A673 (cell line): Measurements from ENCODE around the gene NHERF1.

Experiments used
- EZH2 ChIP-seq: fragments of 200-600 bp; sonication (generic); IDR thresholded peaks from 2 replicates; pipeline ENCODE4 v1.6.1; 2017; ENCODE audit warnings: borderline replicate concordance, low read depth, mild to moderate bottlenecking, mixed read lengths, antibody characterized with exemption, low read length; ENCODE audit not compliant: poor library complexity, severe bottlenecking
- TF ChIP-seq, protein P1 (sequence below): fragments of 300-800, 200-600 bp; sonication (generic); conservative IDR thresholded peaks from 2 replicates; pipeline ENCODE4 v1.5.1; 2017; ENCODE audit warnings: low read depth, mild to moderate bottlenecking, antibody characterized with exemption, low read length, moderate library complexity, mixed read lengths

DNA sequence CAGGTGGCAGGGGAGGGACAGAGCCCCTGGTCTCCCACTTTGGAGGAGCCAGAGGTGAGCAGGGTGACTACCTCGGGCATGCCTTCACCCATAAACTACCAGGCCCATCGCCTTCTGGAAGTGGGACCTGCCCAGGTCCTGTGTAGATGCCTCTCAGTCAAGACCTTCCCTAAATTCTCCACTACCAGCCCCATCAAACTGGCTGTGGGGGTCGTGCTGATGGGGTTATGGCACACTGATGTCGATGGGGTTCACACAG is 17.2 kb upstream of the NHERF1 start:
- TF ChIP-seq, protein P1, sequence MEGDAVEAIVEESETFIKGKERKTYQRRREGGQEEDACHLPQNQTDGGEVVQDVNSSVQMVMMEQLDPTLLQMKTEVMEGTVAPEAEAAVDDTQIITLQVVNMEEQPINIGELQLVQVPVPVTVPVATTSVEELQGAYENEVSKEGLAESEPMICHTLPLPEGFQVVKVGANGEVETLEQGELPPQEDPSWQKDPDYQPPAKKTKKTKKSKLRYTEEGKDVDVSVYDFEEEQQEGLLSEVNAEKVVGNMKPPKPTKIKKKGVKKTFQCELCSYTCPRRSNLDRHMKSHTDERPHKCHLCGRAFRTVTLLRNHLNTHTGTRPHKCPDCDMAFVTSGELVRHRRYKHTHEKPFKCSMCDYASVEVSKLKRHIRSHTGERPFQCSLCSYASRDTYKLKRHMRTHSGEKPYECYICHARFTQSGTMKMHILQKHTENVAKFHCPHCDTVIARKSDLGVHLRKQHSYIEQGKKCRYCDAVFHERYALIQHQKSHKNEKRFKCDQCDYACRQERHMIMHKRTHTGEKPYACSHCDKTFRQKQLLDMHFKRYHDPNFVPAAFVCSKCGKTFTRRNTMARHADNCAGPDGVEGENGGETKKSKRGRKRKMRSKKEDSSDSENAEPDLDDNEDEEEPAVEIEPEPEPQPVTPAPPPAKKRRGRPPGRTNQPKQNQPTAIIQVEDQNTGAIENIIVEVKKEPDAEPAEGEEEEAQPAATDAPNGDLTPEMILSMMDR: no peak
- TF ChIP-seq EZH2: no peak
